CD4-positive, CD25-positive, alpha-beta regulatory T cell (primary cell): Measurements from ENCODE around the gene CAMK2A. TPM values are rescaled to one million over a fixed set of nuclear protein-coding genes. Genes with fewer than 3 reads are reported as not detected.

ENCODE experiments used
- ATAC-seq, 2 donors: fragments of 150-1000 bp; cut with Tn5 transposase; one replicate each; pipeline ENCODE4 v1.10.0; 2021; ENCODE audit warnings: low read depth in 2 of 2, moderate number of reproducible peaks in 2 of 2, moderate library complexity in 1 of 2
- DNase-seq, 3 donors: peaks; one replicate each; pipeline versions ENCODE4 v3.0.0 to v3.0.0-alpha.2; 2012 to 2022; ENCODE audit warnings: mixed read lengths in 1 of 3
- H3K27ac ChIP-seq: one replicate; pipeline ENCODE4 v1.7.0; 2013; ENCODE audit warnings: mild to moderate bottlenecking, low read length; ENCODE audit not compliant: insufficient read depth, poor library complexity, severe bottlenecking
- H3K27me3 ChIP-seq: one replicate; pipeline ENCODE4 v1.7.0; 2013; ENCODE audit warnings: low read length; ENCODE audit not compliant: control insufficient read depth, insufficient read depth
- H3K36me3 ChIP-seq: one replicate; pipeline ENCODE4 v1.7.0; 2013; ENCODE audit warnings: mild to moderate bottlenecking, low read length, moderate library complexity; ENCODE audit not compliant: control insufficient read depth, insufficient read depth
- H3K4me1 ChIP-seq: 2 replicates; pipeline ENCODE4 v1.7.0; 2013; ENCODE audit warnings: mild to moderate bottlenecking, low read length; ENCODE audit not compliant: insufficient read depth, control insufficient read depth, poor library complexity, severe bottlenecking
- H3K4me3 ChIP-seq: one replicate; pipeline ENCODE4 v1.7.0; 2013; ENCODE audit warnings: low read depth, mild to moderate bottlenecking, low read length, moderate library complexity
- H3K9me3 ChIP-seq, 2 experiments: 1 replicate in 1 of 2; 2 replicates in 1 of 2; pipeline ENCODE4 v1.7.0; 2013; ENCODE audit warnings: low read length in 2 of 2, mild to moderate bottlenecking in 1 of 2, moderate library complexity in 1 of 2; ENCODE audit not compliant: control insufficient read depth in 2 of 2
- H3K27ac Mint-ChIP-seq, 3 donors: one replicate each; pipeline ENCODE4 v1.8.0; 2020 to 2022; ENCODE audit warnings: mild to moderate bottlenecking in 3 of 3, mixed read lengths in 3 of 3, moderate library complexity in 2 of 3
- H3K27me3 Mint-ChIP-seq: one replicate; pipeline ENCODE4 v1.8.0; 2022; ENCODE audit warnings: mild to moderate bottlenecking, mixed read lengths
- H3K36me3 Mint-ChIP-seq: one replicate; pipeline ENCODE4 v1.8.0; 2020; ENCODE audit warnings: mixed read lengths
- H3K4me1 Mint-ChIP-seq, 4 donors: one replicate each; pipeline ENCODE4 v1.8.0; 2020 to 2022; ENCODE audit warnings: mixed read lengths in 4 of 4, mild to moderate bottlenecking in 1 of 4
- H3K4me3 Mint-ChIP-seq, 4 donors: one replicate each; pipeline ENCODE4 v1.8.0; 2020 to 2022; ENCODE audit warnings: mild to moderate bottlenecking in 4 of 4, mixed read lengths in 4 of 4, moderate library complexity in 3 of 4
- H3K9me3 Mint-ChIP-seq, 7 donors: one replicate each; pipeline ENCODE4 v1.8.0; 2020 to 2022; ENCODE audit warnings: mixed read lengths in 7 of 7, mild to moderate bottlenecking in 3 of 7, moderate library complexity in 2 of 7
- polyA plus RNA-seq, 4 donors: library from polyadenylated mRNA; unstranded; fragments of 300-500 nt; fragmentation: Illumina TruSeq; gene quantifications; one replicate each; pipeline ENCODE4 v1.2.3, GENCODE V29; 2021
- total RNA-seq: library from RNA; stranded (reverse); gene quantifications from one replicate; pipeline ENCODE4 v1.2.3, GENCODE V29; 2022

Gene CAMK2A
- total and polyA plus RNA-seq, 5 donors from 2014 or later, result not detected

GRCh38 chr5:150321211-150321610, 31.6 kb upstream of the CAMK2A start:
- Mint-ChIP-seq H3K27me3 (peaks cover 14% of the 10 kb centered on the region), H3K27ac (no peak overlapping the region), H3K4me3 (no peak overlapping the region), H3K36me3 (no peaks in the 10 kb centered on the region), H3K9me3 (peaks cover 0 to 2% (median 0%) of the 10 kb centered on the region in 7 donors), H3K4me1 (no peaks in the 10 kb centered on the region)
- H3K4me3 ChIP-seq, result no peak overlapping the region
- no peaks in the 10 kb centered on the region for H3K4me1 ChIP-seq
- DNase-seq, result no peak
- no peaks in the 10 kb centered on the region for H3K36me3 ChIP-seq
- H3K27ac ChIP-seq, result no peak overlapping the region
- H3K9me3 ChIP-seq, result no peaks in the 10 kb centered on the region
- ATAC-seq, result no peak
- no peaks in the 10 kb centered on the region for H3K27me3 ChIP-seq

GRCh38 chr5:150320044-150320613, 30.6 kb upstream of the CAMK2A start:
- no peak for ATAC-seq
- H3K9me3 ChIP-seq, result no peaks in the 10 kb centered on the region
- no peaks in the 10 kb centered on the region for H3K4me1 ChIP-seq
- H3K27ac ChIP-seq, result no peak overlapping the region
- no peak for DNase-seq
- H3K4me3 ChIP-seq, result no peak overlapping the region
- H3K9me3 Mint-ChIP-seq, result peaks cover 0 to 2% (median 0%) of the 10 kb centered on the region in 7 donors
- H3K4me3 Mint-ChIP-seq, result no peak overlapping the region
- H3K4me1 Mint-ChIP-seq, result no peaks in the 10 kb centered on the region
- H3K36me3 ChIP-seq, result no peaks in the 10 kb centered on the region
- no peaks in the 10 kb centered on the region for H3K27me3 ChIP-seq
- H3K36me3 Mint-ChIP-seq, result no peaks in the 10 kb centered on the region
- no peak overlapping the region for H3K27ac Mint-ChIP-seq
- peaks cover 18% of the 10 kb centered on the region for H3K27me3 Mint-ChIP-seq

DNA sequence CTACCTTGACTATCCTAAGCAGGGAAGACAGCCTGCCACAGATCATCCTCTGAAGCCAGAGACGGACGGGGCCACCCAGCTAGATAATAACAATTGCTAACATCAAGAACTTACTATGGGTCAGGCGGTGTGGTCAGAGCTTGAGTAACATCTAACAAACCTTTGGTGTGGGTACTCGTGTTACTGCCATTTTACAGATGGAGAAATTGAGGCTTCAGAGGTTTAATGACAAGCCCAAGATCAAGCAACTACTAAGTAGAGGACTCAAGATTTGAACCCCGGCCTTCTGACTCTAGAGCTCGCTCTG, 29.9 kb upstream of the CAMK2A start:
- no peak overlapping the region for H3K4me3 ChIP-seq
- Mint-ChIP-seq H3K9me3 (peaks cover 0 to 2% (median 0%) of the 10 kb centered on the region in 7 donors), H3K4me3 (no peak overlapping the region), H3K27me3 (peaks cover 21% of the 10 kb centered on the region), H3K4me1 (no peaks in the 10 kb centered on the region), H3K27ac (no peak overlapping the region), H3K36me3 (no peaks in the 10 kb centered on the region)
- H3K27me3 ChIP-seq, result no peaks in the 10 kb centered on the region
- ATAC-seq (no peak), DNase-seq (no peak)
- no peaks in the 10 kb centered on the region for H3K36me3 ChIP-seq
- H3K9me3 ChIP-seq, result no peaks in the 10 kb centered on the region
- H3K27ac ChIP-seq, result no peak overlapping the region
- no peaks in the 10 kb centered on the region for H3K4me1 ChIP-seq

DNA sequence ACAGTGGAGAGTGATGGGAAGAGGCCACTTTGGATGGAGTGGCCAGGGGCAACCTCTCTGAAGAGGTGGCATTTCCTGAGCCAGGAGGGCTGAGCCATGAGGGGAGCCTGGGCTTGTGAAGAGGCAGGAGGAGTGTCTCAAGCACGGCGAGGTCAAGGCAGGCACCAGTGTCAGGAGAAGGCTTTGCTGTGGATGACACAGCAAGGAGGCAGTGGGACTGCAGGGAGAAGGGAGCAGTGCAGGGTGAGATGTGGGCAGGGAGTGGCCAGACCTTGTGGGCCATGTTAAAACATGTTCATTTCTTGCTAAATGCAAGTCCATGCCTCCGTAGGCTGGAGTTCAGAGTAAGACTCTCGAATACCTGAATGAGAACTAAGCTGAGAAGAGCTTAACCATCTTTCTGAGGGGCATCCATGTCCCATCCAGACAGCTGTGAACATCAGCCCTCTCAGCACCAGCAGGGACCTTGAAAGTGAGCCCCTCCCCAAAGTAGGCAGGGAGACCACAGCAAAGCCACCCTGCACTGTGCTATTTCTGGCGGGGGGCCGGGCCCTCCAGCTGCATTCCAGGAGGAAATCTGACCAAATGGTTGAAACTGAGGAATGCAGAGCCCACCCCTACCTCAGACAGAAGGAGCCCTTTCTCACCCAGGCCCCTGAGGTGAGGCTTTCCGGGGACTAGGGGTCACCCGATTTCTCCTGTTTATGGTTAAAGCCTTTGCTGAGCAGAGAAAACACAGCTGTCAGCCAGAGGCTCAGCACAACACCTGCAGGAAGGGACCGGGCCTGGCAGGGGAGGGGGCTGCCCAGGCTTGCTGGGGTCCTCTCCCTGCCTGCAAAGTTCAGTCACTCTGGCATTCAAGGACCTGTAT, 29.3 kb upstream of the CAMK2A start:
- no peak for DNase-seq
- peaks cover 23% of the 10 kb centered on the region for H3K27me3 Mint-ChIP-seq

GRCh38 chr5:150317048-150318003, 27.8 kb upstream of the CAMK2A start:
- no peak overlapping the region for H3K27ac Mint-ChIP-seq
- peaks cover 3% of the 10 kb centered on the region for H3K27me3 ChIP-seq
- peaks cover 0 to 2% (median 0%) of the 10 kb centered on the region in 7 donors for H3K9me3 Mint-ChIP-seq
- H3K27me3 Mint-ChIP-seq, result peaks cover 14% of the 10 kb centered on the region
- no peaks in the 10 kb centered on the region for H3K4me1 ChIP-seq
- H3K36me3 Mint-ChIP-seq, result no peaks in the 10 kb centered on the region
- no peaks in the 10 kb centered on the region for H3K9me3 ChIP-seq
- no peak overlapping the region for H3K4me3 ChIP-seq
- H3K27ac ChIP-seq, result no peak overlapping the region
- no peak for ATAC-seq
- H3K4me3 Mint-ChIP-seq, result no peak overlapping the region
- H3K36me3 ChIP-seq, result no peaks in the 10 kb centered on the region
- DNase-seq, result no peak
- H3K4me1 Mint-ChIP-seq, result no peaks in the 10 kb centered on the region

More for the DNA sequence above, 29.3 kb upstream of the CAMK2A start:
- Histone ChIP-seq H3K36me3 (no peaks in the 10 kb centered on the region), H3K9me3 (no peaks in the 10 kb centered on the region), H3K27ac (no peak overlapping the region), H3K27me3 (peaks cover under 1% of the 10 kb centered on the region), H3K4me1 (no peaks in the 10 kb centered on the region), H3K4me3 (no peak overlapping the region)
- Mint-ChIP-seq H3K36me3 (no peaks in the 10 kb centered on the region), H3K4me1 (no peaks in the 10 kb centered on the region), H3K9me3 (peaks cover 0 to 2% (median 0%) of the 10 kb centered on the region in 7 donors), H3K27ac (no peak overlapping the region), H3K4me3 (no peak overlapping the region)
- ATAC-seq, result no peak

DNA sequence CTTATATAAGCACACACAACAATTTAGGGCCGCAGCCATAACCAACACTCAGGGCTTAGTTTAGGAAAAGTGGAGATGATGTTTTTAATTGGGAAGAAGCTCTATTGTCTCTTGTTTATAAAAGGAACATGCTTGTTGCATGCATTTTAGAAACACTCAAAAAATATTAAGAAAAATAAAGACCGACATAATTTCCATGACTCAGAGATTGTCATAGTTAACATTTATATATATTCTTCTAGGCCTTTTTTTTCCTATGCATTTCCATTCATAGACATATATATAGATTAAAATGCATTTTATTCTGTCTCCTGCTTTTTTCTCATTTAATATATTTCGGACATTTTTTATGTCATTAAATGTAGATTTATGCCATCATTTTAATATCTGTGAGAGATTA, 26.7 kb upstream of the CAMK2A start:
- Mint-ChIP-seq H3K36me3 (no peaks in the 10 kb centered on the region), H3K4me3 (no peak overlapping the region), H3K9me3 (peaks cover 0 to 1% (median 0%) of the 10 kb centered on the region in 7 donors), H3K4me1 (no peaks in the 10 kb centered on the region), H3K27me3 (peaks cover 17% of the 10 kb centered on the region), H3K27ac (no peak overlapping the region)
- H3K4me3 ChIP-seq, result no peak overlapping the region
- H3K4me1 ChIP-seq, result no peaks in the 10 kb centered on the region
- no peak overlapping the region for H3K27ac ChIP-seq
- DNase-seq, result no peak
- H3K27me3 ChIP-seq, result peaks cover 3% of the 10 kb centered on the region
- no peaks in the 10 kb centered on the region for H3K9me3 ChIP-seq
- no peak for ATAC-seq
- H3K36me3 ChIP-seq, result no peaks in the 10 kb centered on the region

GRCh38 chr5:150315245-150315644, 25.7 kb upstream of the CAMK2A start:
- no peaks in the 10 kb centered on the region for H3K9me3 ChIP-seq
- no peak overlapping the region for H3K4me3 ChIP-seq
- peaks cover 3% of the 10 kb centered on the region for H3K27me3 ChIP-seq
- DNase-seq (no peak), ATAC-seq (no peak)
- Mint-ChIP-seq H3K36me3 (no peaks in the 10 kb centered on the region), H3K27me3 (peaks cover 18% of the 10 kb centered on the region), H3K9me3 (no peaks in the 10 kb centered on the region), H3K27ac (no peak overlapping the region), H3K4me3 (no peak overlapping the region), H3K4me1 (no peaks in the 10 kb centered on the region)
- H3K27ac ChIP-seq, result no peak overlapping the region
- no peaks in the 10 kb centered on the region for H3K36me3 ChIP-seq
- H3K4me1 ChIP-seq, result no peaks in the 10 kb centered on the region
